Measurements from ENCODE around the gene GRIN1. TPM values are rescaled to one million over a fixed set of nuclear protein-coding genes. Genes with fewer than 3 reads are reported as not detected.
"Not testable (repeated sequence)": the region's sequence is repeated elsewhere in the genome, so short reads cannot be mapped to it uniquely, and the experiment has no call there.

The GRIN1 gene
- total RNA-seq, 4 donors from 2014 or later = 0.11 to 0.50 (median 0.19) TPM; not detected in 1

DNA sequence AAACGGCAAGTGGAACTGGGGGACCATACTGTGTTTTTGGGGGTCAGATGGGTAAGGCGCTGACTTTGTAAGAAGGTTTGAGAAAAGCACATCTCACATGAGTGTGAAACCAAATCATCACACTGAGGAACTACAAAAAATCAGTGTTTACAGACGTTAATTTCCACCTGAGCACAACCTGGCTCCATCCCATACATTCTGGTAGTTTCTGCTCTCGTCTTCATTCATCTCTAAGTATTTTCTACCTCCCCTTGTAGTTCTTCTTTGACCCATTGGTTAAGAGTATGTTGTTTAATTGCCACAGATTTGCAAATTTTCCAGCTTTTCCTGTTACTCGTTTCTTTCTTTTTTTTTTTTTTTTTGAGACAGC lies 15.5 kb upstream of the GRIN1 start:
- Histone ChIP-seq H3K4me1 (peaks cover 10 to 20% (median 15%) of the 10 kb centered on the region in 4 donors), H3K9me3 (no peaks in the 10 kb centered on the region), H3K36me3 (no peaks in the 10 kb centered on the region), H3K27ac (replicated peaks in 1 of 4) (no peak overlapping the region), H3K27me3 (no peaks in the 10 kb centered on the region), H3K4me3 (no peak overlapping the region)
- no peak for DNase-seq (ENCODE audit: extremely low spot score)
- TF ChIP-seq POLR2A (IDR thresholded peaks at IDR 0.05; ENCODE audit: low read depth) = no peak
- TF ChIP-seq, protein P1, sequence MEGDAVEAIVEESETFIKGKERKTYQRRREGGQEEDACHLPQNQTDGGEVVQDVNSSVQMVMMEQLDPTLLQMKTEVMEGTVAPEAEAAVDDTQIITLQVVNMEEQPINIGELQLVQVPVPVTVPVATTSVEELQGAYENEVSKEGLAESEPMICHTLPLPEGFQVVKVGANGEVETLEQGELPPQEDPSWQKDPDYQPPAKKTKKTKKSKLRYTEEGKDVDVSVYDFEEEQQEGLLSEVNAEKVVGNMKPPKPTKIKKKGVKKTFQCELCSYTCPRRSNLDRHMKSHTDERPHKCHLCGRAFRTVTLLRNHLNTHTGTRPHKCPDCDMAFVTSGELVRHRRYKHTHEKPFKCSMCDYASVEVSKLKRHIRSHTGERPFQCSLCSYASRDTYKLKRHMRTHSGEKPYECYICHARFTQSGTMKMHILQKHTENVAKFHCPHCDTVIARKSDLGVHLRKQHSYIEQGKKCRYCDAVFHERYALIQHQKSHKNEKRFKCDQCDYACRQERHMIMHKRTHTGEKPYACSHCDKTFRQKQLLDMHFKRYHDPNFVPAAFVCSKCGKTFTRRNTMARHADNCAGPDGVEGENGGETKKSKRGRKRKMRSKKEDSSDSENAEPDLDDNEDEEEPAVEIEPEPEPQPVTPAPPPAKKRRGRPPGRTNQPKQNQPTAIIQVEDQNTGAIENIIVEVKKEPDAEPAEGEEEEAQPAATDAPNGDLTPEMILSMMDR (IDR thresholded peaks at IDR 0.05) = no peak
- TF ChIP-seq POLR2AphosphoS5 (IDR thresholded peaks at IDR 0.05) = no peak
- WGBS = 84% methylated on average over 5 of the region's 5 CpGs
- intact Hi-C loops (cut with DNase I) = no loop called here

DNA sequence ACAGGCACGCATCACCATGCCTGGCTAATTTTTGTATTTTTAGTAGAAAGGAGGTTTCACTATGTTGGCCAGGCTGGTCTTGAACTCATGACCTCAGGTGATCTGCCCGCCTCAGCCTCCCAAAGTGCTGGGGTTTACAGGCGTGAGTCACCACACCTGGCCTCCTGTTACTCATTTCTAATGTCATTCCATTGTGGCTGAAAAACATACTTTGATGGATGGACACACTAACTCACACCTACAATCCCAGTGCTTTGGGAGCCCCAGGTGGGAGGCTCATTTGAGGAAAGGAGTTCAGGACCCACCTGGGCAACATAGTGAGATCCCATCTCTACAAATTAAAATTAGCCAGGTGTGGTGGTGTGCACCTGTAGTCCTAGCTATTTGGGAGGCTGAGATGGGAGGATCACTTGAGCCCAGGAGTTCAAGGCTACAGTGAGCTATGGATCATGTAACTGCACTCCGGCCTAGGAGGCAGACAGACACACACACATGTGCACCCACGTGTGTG lies 14.9 kb upstream of the GRIN1 start:
- WGBS = 98% methylated on average over 5 of the region's 5 CpGs
- intact Hi-C loops (cut with DNase I) = not testable (repeated sequence)

DNA sequence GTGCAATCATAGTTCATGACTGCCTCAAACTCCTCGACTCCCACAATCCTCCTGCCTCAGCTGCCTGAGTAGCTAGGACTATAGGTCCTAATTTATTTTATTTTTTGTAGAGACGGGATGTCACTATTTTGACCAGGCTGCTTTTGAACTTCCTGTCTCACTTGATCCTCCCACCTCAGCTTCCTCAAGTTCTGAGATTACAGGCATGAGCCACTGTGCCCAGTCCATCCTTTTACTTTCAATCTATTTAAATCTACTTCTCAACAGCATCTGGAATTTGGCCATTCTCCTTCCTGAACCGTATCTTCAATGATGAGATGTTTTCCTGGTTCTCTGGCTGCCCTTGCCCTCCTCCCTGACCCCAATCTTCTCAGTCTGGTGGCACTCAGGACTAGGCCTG lies 12.2 kb upstream of the GRIN1 start:
- Histone ChIP-seq H3K4me3 (no peak overlapping the region), H3K4me1 (peaks cover 17 to 38% (median 32%) of the 10 kb centered on the region in 4 donors), H3K27ac (replicated peaks in 1 of 4) (peak overlapping the region in 2 of 4 donors; percentile 29 to 30), H3K36me3 (no peaks in the 10 kb centered on the region), H3K27me3 (peaks cover 0 to 18% (median 3%) of the 10 kb centered on the region in 4 donors), H3K9me3 (peaks cover 0 to 11% (median 6%) of the 10 kb centered on the region in 4 donors)
- intact Hi-C loops (cut with DNase I) = no loop called here
- no peak for DNase-seq (ENCODE audit: extremely low spot score)
- WGBS = 57% methylated on average over 3 of the region's 3 CpGs
- TF ChIP-seq, protein P1 (IDR thresholded peaks at IDR 0.05) = no peak
- TF ChIP-seq EP300 (IDR thresholded peaks at IDR 0.05) (no peak), POLR2A (IDR thresholded peaks at IDR 0.05; ENCODE audit: low read depth) (no peak), POLR2AphosphoS5 (IDR thresholded peaks at IDR 0.05) (no peak)

More for the DNA sequence above, 14.9 kb upstream of the GRIN1 start:
- not testable (repeated sequence) for DNase-seq (ENCODE audit: extremely low spot score); H3K27ac ChIP-seq (replicated peaks in 1 of 4); H3K27me3 ChIP-seq; H3K36me3 ChIP-seq; H3K4me3 ChIP-seq; H3K9me3 ChIP-seq
- H3K4me1 ChIP-seq = peaks cover 15 to 26% (median 20%) of the 10 kb centered on the region in 4 donors

DNA sequence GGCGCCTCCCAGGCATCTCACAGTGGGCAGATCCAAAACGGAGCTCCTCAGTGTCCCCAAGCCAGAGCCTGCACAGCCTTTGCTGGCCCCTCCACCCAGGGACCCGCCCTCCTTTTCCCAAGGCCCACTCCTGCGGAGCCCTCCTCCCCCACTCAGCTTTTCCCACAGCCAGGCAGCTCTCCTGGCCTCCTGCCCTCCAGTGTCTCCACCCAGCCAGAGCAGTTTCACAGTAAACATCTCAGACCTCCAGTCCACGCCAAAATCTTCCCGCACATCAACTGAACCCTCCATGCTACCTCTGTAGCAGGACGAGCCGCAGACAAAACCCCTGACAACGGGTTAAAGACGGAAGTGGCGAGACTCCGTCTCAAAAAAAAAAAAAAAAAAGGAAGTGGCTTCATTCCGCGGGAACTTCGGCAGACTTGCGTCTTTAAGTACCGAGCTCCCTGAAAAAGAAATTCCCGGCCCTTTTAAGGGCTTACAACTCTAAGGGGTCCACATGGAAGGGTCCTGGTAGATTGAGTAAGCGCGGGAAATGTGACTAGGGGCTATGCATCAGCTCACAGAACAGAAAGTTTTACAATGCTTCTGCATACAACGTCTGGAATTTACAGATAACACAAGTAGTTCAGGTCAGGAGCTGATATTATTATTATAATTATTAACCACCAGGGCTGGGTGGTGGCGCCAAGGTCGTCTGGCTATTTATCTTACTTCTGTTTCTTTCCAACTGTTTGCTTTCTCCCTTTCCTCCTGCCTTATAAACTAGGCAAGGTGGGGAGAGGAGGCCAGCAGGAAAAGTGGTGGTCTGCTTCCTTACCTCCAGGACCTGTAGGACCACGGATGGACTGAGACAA lies 11.4 kb upstream of the GRIN1 start:
- 61% methylated on average over 24 of the region's 24 CpGs for WGBS
- intact Hi-C loops (cut with DNase I) = no loop called here
- Histone ChIP-seq H3K4me3 (peak overlapping the region in 3 of 4 donors; percentile 19 to 43 (median 30)), H3K27ac (replicated peaks in 1 of 4) (peak overlapping the region in 2 of 4 donors; percentile 29 to 30), H3K27me3 (peaks cover 0 to 25% (median 3%) of the 10 kb centered on the region in 4 donors), H3K9me3 (peaks cover 0 to 14% (median 6%) of the 10 kb centered on the region in 4 donors), H3K4me1 (peaks cover 17 to 38% (median 32%) of the 10 kb centered on the region in 4 donors), H3K36me3 (no peaks in the 10 kb centered on the region)
- no peak for DNase-seq (ENCODE audit: extremely low spot score)
- no peak for TF ChIP-seq EP300 (IDR thresholded peaks at IDR 0.05)
- no peak for TF ChIP-seq POLR2AphosphoS5 (IDR thresholded peaks at IDR 0.05)
- TF ChIP-seq, protein P1 (IDR thresholded peaks at IDR 0.05) = no peak
- no peak for TF ChIP-seq POLR2A (IDR thresholded peaks at IDR 0.05; ENCODE audit: low read depth)

DNA sequence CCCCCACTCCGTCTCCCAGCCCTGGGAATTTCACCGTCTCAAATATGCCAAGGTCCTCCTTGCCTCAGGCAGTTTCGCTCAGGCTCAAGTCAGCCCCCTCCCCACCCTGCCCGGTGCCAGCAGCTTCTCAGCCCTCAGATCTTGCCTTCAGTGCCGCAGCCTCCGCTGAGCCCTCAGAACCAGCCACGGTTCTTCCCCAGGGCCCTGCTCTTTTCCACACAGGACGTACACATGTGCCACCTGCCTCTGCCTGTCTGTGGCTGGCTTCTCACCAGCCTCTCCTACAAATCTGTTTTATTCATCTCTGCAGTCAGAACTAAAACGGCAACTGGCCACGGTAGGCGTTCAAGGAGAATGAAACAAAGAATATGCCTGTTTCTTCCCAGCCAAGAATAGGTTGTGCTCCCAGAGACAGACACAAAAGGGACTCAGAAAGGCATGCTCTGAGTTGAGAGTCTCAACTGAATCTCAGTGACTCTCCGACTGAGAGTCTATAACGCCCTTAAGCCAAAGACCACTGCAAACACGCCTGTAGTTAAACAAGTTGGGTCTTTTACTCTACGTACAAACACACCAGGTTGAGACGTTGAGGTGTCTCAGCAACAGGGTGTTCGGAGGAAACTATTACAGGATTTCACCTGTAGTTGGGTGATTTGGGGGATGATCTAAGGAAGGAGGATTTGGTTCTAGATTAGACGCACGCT lies 10.6 kb upstream of the GRIN1 start:
- 70% methylated on average over 19 of the region's 19 CpGs for WGBS
- DNase-seq (ENCODE audit: extremely low spot score) = no peak
- TF ChIP-seq, protein P1 (IDR thresholded peaks at IDR 0.05) = no peak
- TF ChIP-seq POLR2AphosphoS5 (IDR thresholded peaks at IDR 0.05) (no peak), EP300 (IDR thresholded peaks at IDR 0.05) (no peak), POLR2A (IDR thresholded peaks at IDR 0.05; ENCODE audit: low read depth) (no peak)
- peak overlapping the region in 2 of 4 donors; percentile 63 to 66 for H3K4me3 ChIP-seq
- peaks cover 17 to 38% (median 32%) of the 10 kb centered on the region in 4 donors for H3K4me1 ChIP-seq
- peaks cover 0 to 31% (median 3%) of the 10 kb centered on the region in 4 donors for H3K27me3 ChIP-seq
- H3K9me3 ChIP-seq = peaks cover 0 to 14% (median 6%) of the 10 kb centered on the region in 4 donors
- no peaks in the 10 kb centered on the region for H3K36me3 ChIP-seq
- intact Hi-C loops (cut with DNase I) = no loop called here
- no peak overlapping the region for H3K27ac ChIP-seq (replicated peaks in 1 of 4)

Measured in esophagus muscularis mucosa (tissue), 4 donors.